Immature natural killer cell (primary cell): ENCODE data around the gene MED12L. TPM values are rescaled to one million over a fixed set of nuclear protein-coding genes. Genes with fewer than 3 reads are reported as not detected.
A peak's percentile ranks its signal among the peaks of the same experiment; 100 is the strongest.

ENCODE experiments used
- DNase-seq, 3 donors: peaks; one replicate each; pipeline ENCODE4 v3.0.0; 2022; ENCODE audit warnings: mixed read lengths in 1 of 3
- H3K27ac Mint-ChIP-seq, 6 donors: one replicate each; pipeline ENCODE4 v1.8.0; 2020; ENCODE audit warnings: mixed read lengths in 6 of 6, mild to moderate bottlenecking in 5 of 6, inconsistent platforms in 4 of 6, moderate library complexity in 3 of 6
- H3K27me3 Mint-ChIP-seq, 3 donors: one replicate each; pipeline ENCODE4 v1.8.0; 2020 to 2021; ENCODE audit warnings: low read depth in 3 of 3, mild to moderate bottlenecking in 3 of 3, mixed read lengths in 3 of 3, moderate library complexity in 3 of 3, inconsistent platforms in 1 of 3
- H3K36me3 Mint-ChIP-seq, 3 donors: one replicate each; pipeline ENCODE4 v1.8.0; 2020; ENCODE audit warnings: mixed read lengths in 3 of 3, inconsistent platforms in 2 of 3, mild to moderate bottlenecking in 2 of 3
- H3K4me1 Mint-ChIP-seq, 2 donors: one replicate each; pipeline ENCODE4 v1.8.0; 2020; ENCODE audit warnings: inconsistent platforms in 2 of 2, mild to moderate bottlenecking in 2 of 2, mixed read lengths in 2 of 2, moderate library complexity in 1 of 2
- H3K4me3 Mint-ChIP-seq, 5 donors: one replicate each; pipeline ENCODE4 v1.8.0; 2020; ENCODE audit warnings: mild to moderate bottlenecking in 5 of 5, mixed read lengths in 5 of 5, inconsistent platforms in 3 of 5, moderate library complexity in 3 of 5
- H3K9me3 Mint-ChIP-seq, 6 donors: one replicate each; pipeline ENCODE4 v1.8.0; 2020; ENCODE audit warnings: mild to moderate bottlenecking in 6 of 6, mixed read lengths in 6 of 6, inconsistent platforms in 4 of 6, moderate library complexity in 3 of 6
- polyA plus RNA-seq, 3 donors: library from polyadenylated mRNA; unstranded; fragments of 300-500 nt; fragmentation: Illumina TruSeq; gene quantifications; one replicate each; pipeline ENCODE4 v1.2.3, GENCODE V29; 2021

MED12L gene
- polyA plus RNA-seq, 3 donors from 2014 or later: 0.18 TPM; not detected in 2

- Mint-ChIP-seq H3K4me3 (no peak overlapping the region), H3K27ac (peak overlapping the region in 2 of 6 donors; percentile 18 to 28), H3K4me1 (peaks cover 14 to 19% of the 10 kb centered on the region in 2 donors), H3K36me3 (no peaks in the 10 kb centered on the region), H3K27me3 (peaks cover 0 to 1% (median 0%) of the 10 kb centered on the region in 3 donors), H3K9me3 (no peaks in the 10 kb centered on the region)
- no peak for DNase-seq
Measured at GRCh38 chr3:151133175-151133574, 47.7 kb downstream of the MED12L start.

- H3K36me3 Mint-ChIP-seq: no peaks in the 10 kb centered on the region
- H3K9me3 Mint-ChIP-seq: no peaks in the 10 kb centered on the region
- no peak overlapping the region for H3K4me3 Mint-ChIP-seq
Measured at GRCh38 chr3:151133917-151134450, 48.5 kb downstream of the MED12L start.

DNA sequence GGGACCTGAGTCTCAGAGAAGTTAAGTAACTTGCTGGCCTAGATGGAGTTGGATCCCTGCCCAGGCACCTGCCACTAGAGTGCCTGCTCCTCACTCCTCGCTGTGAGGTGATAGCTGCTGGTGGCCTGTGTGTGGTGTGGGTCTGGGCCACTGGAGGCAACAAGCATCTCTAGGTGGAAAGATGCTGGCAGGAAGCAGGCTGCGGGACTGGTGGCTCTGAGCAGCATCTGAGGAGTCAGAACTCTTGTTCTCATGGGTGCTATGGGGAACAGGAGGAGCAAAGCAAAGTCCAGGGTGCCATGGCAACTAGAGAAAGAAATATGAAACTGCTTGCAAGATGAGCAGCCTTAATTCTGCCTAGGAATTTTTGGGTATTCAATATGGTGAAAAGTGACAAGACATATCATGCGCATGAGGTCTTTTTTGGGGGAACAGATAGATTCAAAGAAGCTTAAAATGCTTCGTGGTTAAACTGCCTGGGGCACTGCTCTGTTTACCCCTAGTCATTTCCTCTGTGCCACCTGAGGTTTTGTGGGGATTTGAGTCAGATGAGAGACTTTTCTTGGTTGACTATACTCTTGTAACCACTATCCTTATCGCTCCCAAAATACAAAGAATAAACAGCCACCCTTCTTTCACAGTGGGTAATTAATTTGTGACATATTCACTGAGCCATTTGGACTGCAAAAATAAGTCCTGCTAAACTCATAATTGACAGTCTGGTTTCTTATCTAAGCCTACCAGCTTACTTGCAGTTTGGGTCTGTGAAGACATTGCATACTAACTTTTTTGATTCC is 50.3 kb downstream of the MED12L start:
- no peaks in the 10 kb centered on the region for H3K9me3 Mint-ChIP-seq
- peak overlapping the region in 4 of 5 donors; percentile 5 to 35 (median 6) for H3K4me3 Mint-ChIP-seq

More at GRCh38 chr3:151133917-151134450, 48.5 kb downstream of the MED12L start:
- no peak overlapping the region for H3K27ac Mint-ChIP-seq
- no peak for DNase-seq
- H3K4me1 Mint-ChIP-seq: peaks cover 14 to 19% of the 10 kb centered on the region in 2 donors
- no peaks in the 10 kb centered on the region for H3K27me3 Mint-ChIP-seq

DNA sequence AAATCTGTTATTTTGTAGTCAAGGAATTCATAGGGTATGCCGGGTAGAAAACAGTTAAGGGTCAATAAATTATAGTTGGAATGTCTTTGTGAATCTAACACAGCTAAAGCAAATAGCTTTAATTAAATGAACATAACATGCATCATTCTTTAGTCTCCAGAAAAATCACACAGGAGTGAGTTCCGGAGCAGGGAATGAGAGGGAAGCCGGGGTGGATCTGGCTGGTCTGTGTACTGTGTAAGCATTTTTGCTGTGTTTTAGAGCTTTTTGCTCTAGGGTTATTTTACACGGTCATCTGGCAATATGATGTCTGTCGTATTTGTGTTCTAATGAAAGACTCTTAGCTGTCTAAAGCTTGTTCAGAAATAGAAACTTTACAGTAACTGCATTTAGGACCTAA is 57.5 kb downstream of the MED12L start:
- H3K4me1 Mint-ChIP-seq: peaks cover 0 to 7% of the 10 kb centered on the region in 2 donors
- no peak for DNase-seq
- no peak overlapping the region for H3K27ac Mint-ChIP-seq
- H3K27me3 Mint-ChIP-seq: peaks cover 0 to 6% (median 2%) of the 10 kb centered on the region in 3 donors
- H3K36me3 Mint-ChIP-seq: no peaks in the 10 kb centered on the region
- H3K4me3 Mint-ChIP-seq: no peak overlapping the region
- no peaks in the 10 kb centered on the region for H3K9me3 Mint-ChIP-seq

More for the DNA sequence above, 50.3 kb downstream of the MED12L start:
- Mint-ChIP-seq H3K36me3 (no peaks in the 10 kb centered on the region), H3K4me1 (peaks cover 14 to 19% of the 10 kb centered on the region in 2 donors), H3K27me3 (no peaks in the 10 kb centered on the region), H3K27ac (peak overlapping the region in 5 of 6 donors; percentile 1 to 72 (median 54))
- DNase-seq: peak; percentile 6 to 24 (median 23)

DNA sequence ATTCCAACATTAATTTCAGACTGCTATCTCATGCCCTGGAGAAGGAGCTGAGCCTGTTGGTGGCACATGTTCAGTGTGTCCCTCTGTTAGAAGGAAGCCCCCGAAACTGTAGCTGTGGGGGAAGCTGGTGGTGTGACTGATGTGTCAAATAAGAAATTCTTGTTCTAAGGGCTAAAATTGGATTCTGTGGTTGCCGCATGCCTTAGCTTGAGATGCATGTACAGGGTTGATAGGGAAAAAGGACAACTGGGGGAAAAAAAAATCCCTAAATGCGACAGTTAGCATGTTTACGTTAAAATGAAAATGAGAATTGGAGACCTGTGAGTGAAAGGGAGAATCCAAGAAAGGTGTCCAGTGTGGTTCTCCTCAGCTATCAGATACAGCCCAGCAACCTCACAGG is 58.6 kb downstream of the MED12L start:
- H3K27ac Mint-ChIP-seq: no peak overlapping the region
- no peak overlapping the region for H3K4me3 Mint-ChIP-seq
- no peak for DNase-seq
- no peaks in the 10 kb centered on the region for H3K36me3 Mint-ChIP-seq
- H3K9me3 Mint-ChIP-seq: no peaks in the 10 kb centered on the region
- H3K27me3 Mint-ChIP-seq: peaks cover 0 to 6% (median 2%) of the 10 kb centered on the region in 3 donors
- peaks cover 0 to 8% of the 10 kb centered on the region in 2 donors for H3K4me1 Mint-ChIP-seq

DNA sequence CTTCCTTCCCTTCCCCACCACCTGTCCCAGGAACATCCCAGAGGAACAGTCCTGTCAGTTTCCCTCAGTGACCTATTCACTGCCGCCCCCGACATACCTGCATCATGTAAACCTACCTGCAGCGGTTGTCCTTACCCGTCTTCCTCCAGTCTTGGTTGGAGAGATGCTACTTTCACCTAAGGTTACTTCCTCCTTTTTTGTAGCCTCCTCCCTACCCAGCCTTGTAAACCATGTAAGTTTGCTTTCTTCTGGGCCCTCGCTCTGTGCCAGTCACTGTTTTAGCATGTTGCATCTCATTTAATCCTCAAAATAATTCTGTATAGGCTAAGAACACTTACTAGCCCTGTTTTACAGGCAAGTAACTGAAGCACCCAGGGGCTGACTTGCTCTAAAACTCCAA is 59.3 kb downstream of the MED12L start:
- Mint-ChIP-seq H3K4me1 (peaks cover 0 to 8% of the 10 kb centered on the region in 2 donors), H3K4me3 (no peak overlapping the region), H3K9me3 (no peaks in the 10 kb centered on the region), H3K36me3 (no peaks in the 10 kb centered on the region), H3K27ac (no peak overlapping the region), H3K27me3 (peaks cover 0 to 6% (median 2%) of the 10 kb centered on the region in 3 donors)
- no peak for DNase-seq

- H3K27me3 Mint-ChIP-seq: peaks cover 0 to 6% (median 2%) of the 10 kb centered on the region in 3 donors
- DNase-seq: no peak
- H3K9me3 Mint-ChIP-seq: no peaks in the 10 kb centered on the region
- H3K4me3 Mint-ChIP-seq: no peak overlapping the region
- H3K27ac Mint-ChIP-seq: no peak overlapping the region
- no peaks in the 10 kb centered on the region for H3K36me3 Mint-ChIP-seq
- peaks cover 0 to 8% of the 10 kb centered on the region in 2 donors for H3K4me1 Mint-ChIP-seq
Measured at GRCh38 chr3:151145713-151146070, 60.2 kb downstream of the MED12L start.

DNA sequence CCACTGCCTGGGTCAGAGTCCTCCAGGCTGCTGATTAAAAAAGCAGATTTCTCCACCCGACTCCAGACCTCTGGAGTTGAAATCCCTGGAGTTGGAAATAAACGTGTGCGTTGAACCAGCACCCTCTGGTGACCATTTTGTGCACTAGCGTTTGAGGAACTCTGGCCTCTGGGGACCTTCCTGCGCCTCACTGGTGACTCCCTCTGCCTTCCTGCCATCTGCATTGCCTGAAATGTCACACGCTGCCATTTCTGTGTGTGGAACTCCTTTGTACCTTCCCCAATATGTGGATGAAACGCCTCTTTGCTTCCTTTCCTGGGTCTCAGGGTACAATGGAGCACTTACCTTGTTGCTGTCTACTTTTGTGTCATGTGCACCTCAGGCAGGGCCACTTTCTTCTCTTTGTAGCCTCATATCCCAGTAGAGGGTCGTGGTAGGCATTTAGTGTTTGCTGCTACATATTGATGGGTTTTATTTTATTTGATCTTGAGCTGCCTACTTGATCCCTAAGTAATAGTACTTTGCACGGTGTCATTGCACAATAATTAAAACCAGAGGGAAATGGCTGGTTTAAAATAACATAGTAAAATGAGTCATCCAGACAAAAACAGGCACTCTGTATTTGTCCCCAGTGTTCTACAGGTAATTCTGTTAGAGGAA is 60.7 kb downstream of the MED12L start:
- Mint-ChIP-seq H3K27me3 (peaks cover 0 to 7% (median 2%) of the 10 kb centered on the region in 3 donors), H3K27ac (peak overlapping the region in 1 of 6 donors; percentile 50), H3K4me1 (peaks cover 0 to 8% of the 10 kb centered on the region in 2 donors), H3K36me3 (no peaks in the 10 kb centered on the region), H3K4me3 (peak overlapping the region in 1 of 5 donors; percentile 7), H3K9me3 (no peaks in the 10 kb centered on the region)
- DNase-seq: peak; percentile 44 to 51 (median 45)

GRCh38 chr3:151146731-151147091 is 61.2 kb downstream of the MED12L start:
- peak overlapping the region in 4 of 5 donors; percentile 1 to 66 (median 28) for H3K4me3 Mint-ChIP-seq

GRCh38 chr3:151147299-151147698 is 61.8 kb downstream of the MED12L start:
- Mint-ChIP-seq H3K27me3 (peaks cover 0 to 6% (median 2%) of the 10 kb centered on the region in 3 donors), H3K27ac (peak overlapping the region in 3 of 6 donors; percentile 18 to 62 (median 50)), H3K36me3 (no peaks in the 10 kb centered on the region), H3K9me3 (no peaks in the 10 kb centered on the region), H3K4me3 (peak overlapping the region in 3 of 5 donors; percentile 1 to 66 (median 48)), H3K4me1 (peaks cover 0 to 8% of the 10 kb centered on the region in 2 donors)
- peak in 1 of 3 donors; percentile 22 for DNase-seq

More at GRCh38 chr3:151146731-151147091, 61.2 kb downstream of the MED12L start:
- Mint-ChIP-seq H3K27ac (peak overlapping the region in 2 of 6 donors; percentile 41 to 50), H3K9me3 (no peaks in the 10 kb centered on the region), H3K27me3 (peaks cover 0 to 9% (median 2%) of the 10 kb centered on the region in 3 donors), H3K36me3 (no peaks in the 10 kb centered on the region), H3K4me1 (peaks cover 0 to 8% of the 10 kb centered on the region in 2 donors)
- DNase-seq: no peak

- no peaks in the 10 kb centered on the region for H3K9me3 Mint-ChIP-seq
Measured at GRCh38 chr3:151152455-151153079, 67.1 kb downstream of the MED12L start.

GRCh38 chr3:151154566-151154965 is 69.1 kb downstream of the MED12L start:
- no peak overlapping the region for H3K4me3 Mint-ChIP-seq
- no peak for DNase-seq
- H3K4me1 Mint-ChIP-seq: no peaks in the 10 kb centered on the region
- H3K36me3 Mint-ChIP-seq: no peaks in the 10 kb centered on the region
- H3K27ac Mint-ChIP-seq: no peak overlapping the region
- peaks cover 0 to 6% (median 2%) of the 10 kb centered on the region in 3 donors for H3K27me3 Mint-ChIP-seq
- H3K9me3 Mint-ChIP-seq: no peaks in the 10 kb centered on the region

More at GRCh38 chr3:151152455-151153079, 67.1 kb downstream of the MED12L start:
- H3K27me3 Mint-ChIP-seq: peaks cover 0 to 6% (median 2%) of the 10 kb centered on the region in 3 donors
- no peaks in the 10 kb centered on the region for H3K36me3 Mint-ChIP-seq
- no peak overlapping the region for H3K4me3 Mint-ChIP-seq
- DNase-seq: no peak
- H3K4me1 Mint-ChIP-seq: peaks cover 0 to 4% of the 10 kb centered on the region in 2 donors
- H3K27ac Mint-ChIP-seq: no peak overlapping the region

DNA sequence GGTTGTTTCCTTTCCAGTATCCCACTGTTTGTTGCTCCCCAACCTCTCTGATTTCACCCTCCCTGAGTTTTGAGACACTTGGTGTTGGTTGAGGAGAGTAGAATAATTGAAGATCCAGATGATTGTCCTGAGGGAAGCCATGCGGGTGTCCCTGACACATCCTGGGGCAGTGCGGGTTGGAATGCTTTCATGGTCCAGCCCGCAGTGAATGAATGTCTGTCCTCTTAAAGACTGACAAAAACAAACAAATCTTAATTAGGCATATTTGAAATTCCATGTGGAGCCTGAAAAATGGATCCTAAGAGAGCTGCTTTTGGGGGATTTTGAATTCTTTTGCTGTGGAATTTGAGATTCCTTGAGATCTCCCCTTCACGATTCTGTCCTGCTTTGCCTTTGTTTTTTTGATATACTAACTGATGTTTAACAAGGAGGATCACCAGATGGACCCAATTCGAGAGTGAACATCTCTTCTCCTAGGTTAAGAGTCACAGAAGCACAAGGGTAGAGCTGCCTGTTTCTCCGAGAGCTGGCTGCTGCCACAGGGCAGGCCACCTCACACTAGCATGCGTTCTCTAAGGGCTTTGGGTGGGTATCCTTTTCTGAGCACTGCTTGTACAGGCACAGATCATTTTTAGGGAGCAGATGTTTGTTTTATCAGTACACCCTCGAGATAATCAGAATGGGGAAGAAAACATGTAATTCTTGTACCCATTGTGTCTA is 70.1 kb downstream of the MED12L start:
- H3K4me1 Mint-ChIP-seq: no peaks in the 10 kb centered on the region
- no peaks in the 10 kb centered on the region for H3K9me3 Mint-ChIP-seq
- peaks cover 0 to 6% (median 2%) of the 10 kb centered on the region in 3 donors for H3K27me3 Mint-ChIP-seq
- no peak overlapping the region for H3K27ac Mint-ChIP-seq
- no peak for DNase-seq
- H3K36me3 Mint-ChIP-seq: no peaks in the 10 kb centered on the region
- no peak overlapping the region for H3K4me3 Mint-ChIP-seq
